ENCODE results near the gene SLCO1A2. TPM values are rescaled to one million over a fixed set of nuclear protein-coding genes. Genes with fewer than 3 reads are reported as not detected.

SLCO1A2 gene
- total RNA-seq, 2 donors from 2014 or later: not detected

DNA sequence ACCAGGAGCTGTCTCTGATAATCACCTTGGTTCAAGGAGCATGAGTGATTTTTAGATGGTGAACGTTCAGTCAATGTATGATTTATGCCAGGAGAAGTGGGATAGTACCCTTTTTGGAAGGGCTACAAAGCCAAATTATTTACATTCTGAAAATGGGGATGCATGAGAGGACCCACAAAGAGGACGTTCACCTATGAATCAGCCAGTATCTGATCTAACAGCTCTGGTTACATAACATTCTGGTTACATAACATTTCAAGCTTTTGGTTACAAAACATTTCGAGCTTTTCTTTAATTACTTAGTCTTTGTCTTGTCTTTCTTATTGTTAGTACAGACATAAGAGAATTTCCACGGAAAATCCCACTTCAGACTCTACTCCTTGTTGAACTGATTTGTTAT, 68.8 kb downstream of the SLCO1A2 start:
- peaks cover 0 to 6% of the 10 kb centered on the region in 2 donors for H3K36me3 Mint-ChIP-seq
- peaks cover 6 to 10% of the 10 kb centered on the region in 2 donors for H3K9me3 Mint-ChIP-seq
- ATAC-seq (no peak), DNase-seq (ENCODE audit: low spot score in 2 of 2) (no peak)
- H3K27ac Mint-ChIP-seq: no peak overlapping the region

DNA sequence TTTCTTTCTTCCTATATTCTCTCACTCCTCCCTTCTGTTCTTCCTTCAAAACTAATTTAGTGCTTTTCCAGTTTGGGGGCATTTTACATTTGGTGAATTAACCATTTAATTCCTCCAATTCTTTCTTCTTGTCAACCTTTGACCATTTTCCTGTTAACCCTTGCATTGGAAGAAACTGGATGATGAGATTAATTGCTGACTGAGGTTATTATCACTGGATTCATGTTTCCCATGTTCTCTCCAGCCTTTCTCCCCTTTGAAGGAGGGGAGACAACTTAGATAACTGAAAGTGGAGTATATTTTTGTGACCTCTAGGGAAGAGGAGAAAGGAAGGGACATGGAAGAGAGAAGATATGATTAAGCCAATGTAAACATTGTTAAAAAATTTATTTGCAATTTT, 70.5 kb downstream of the SLCO1A2 start:
- Mint-ChIP-seq H3K9me3 (peaks cover 6 to 10% of the 10 kb centered on the region in 2 donors), H3K27ac (no peak overlapping the region), H3K36me3 (peaks cover 0 to 6% of the 10 kb centered on the region in 2 donors)
- no peak for DNase-seq (ENCODE audit: low spot score in 2 of 2)
- no peak for ATAC-seq

DNA sequence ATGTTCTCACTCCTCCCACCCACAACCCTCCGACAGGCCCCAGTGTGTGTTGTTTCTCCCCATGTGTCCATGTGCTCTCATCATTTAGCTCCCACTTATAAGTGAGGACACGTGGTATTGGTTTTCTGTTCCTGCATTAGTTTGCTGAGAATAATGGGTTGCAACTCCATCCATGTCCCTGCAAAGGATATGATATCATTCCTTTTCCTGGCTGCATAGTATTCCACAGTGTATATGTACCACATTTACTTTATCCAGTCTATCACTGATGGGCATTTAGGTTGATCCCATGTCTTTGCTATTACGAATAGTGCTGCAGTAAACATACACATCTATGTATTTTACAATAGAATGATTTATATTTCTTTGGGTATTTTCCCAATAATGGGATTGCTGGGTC, 77.5 kb downstream of the SLCO1A2 start:
- H3K27ac Mint-ChIP-seq: no peak overlapping the region
- ATAC-seq (no peak), DNase-seq (ENCODE audit: low spot score in 2 of 2) (no peak)
- H3K36me3 Mint-ChIP-seq: no peaks in the 10 kb centered on the region
- peaks cover 0 to 7% of the 10 kb centered on the region in 2 donors for H3K9me3 Mint-ChIP-seq

DNA sequence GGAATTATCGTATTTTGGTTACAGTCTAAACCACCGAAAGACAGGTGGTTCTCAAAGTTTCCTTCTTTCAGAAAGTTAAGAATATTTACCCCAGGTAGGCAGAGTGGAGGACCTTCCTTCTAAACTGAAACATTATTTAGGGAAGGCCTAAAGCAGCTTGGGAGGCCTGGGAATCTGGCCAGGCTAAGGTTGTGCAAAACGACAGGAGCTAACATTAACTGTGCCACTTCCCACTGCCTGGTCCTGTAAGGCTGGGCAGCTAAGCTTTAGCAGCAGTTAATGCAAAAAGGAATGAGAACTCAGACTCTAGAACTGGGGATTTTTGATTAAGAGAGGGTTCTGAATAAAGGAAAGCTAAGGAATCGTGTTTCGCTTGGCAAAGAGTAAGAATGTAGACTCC, 82.6 kb downstream of the SLCO1A2 start:
- H3K27ac Mint-ChIP-seq: no peak overlapping the region
- ATAC-seq (no peak), DNase-seq (ENCODE audit: low spot score in 2 of 2) (no peak)
- no peaks in the 10 kb centered on the region for H3K9me3 Mint-ChIP-seq
- H3K36me3 Mint-ChIP-seq: no peaks in the 10 kb centered on the region

DNA sequence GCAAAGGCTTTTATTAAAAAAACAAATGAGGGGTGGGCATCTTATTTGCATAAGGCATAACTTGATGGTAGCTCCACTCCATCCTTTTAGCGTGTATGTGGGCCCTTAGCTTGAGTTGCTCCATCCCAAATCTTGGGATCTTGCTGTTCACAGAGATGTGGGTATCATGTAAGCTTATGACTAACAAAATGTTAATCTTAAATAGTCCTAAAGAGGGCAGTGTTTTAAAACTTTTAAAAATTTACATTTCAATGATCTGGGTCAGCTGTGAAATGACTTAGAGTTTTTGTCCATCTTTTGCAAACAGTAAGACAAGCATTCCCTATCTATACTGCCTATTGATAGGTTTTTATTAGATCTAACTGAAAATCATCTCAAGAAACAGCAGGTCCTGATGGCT, 86.0 kb downstream of the SLCO1A2 start:
- Mint-ChIP-seq H3K27ac (no peak overlapping the region), H3K36me3 (no peaks in the 10 kb centered on the region), H3K9me3 (no peaks in the 10 kb centered on the region)
- DNase-seq (ENCODE audit: low spot score in 2 of 2) (no peak), ATAC-seq (no peak)

DNA sequence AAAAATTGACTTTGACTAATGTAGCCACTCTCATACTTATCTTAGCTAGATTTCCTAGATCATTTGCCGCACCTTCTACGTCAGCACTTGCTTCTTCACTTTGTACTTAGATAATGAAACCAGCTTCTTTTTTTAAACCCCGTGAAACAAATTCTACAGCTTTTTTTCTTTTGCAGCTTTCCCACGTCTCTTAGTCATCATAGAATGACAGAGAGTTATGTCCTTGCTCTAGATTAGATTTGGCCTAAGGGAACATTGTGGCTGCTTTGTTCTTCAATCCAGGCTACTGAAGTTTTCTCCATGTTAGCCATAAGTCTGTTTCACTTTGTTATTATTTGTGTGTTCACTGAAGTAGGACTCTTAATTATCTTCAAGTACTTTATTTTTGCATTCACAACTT, 94.9 kb downstream of the SLCO1A2 start:
- no peaks in the 10 kb centered on the region for H3K9me3 Mint-ChIP-seq
- ATAC-seq (no peak), DNase-seq (ENCODE audit: low spot score in 2 of 2) (no peak)
- no peaks in the 10 kb centered on the region for H3K36me3 Mint-ChIP-seq
- H3K27ac Mint-ChIP-seq: no peak overlapping the region

DNA sequence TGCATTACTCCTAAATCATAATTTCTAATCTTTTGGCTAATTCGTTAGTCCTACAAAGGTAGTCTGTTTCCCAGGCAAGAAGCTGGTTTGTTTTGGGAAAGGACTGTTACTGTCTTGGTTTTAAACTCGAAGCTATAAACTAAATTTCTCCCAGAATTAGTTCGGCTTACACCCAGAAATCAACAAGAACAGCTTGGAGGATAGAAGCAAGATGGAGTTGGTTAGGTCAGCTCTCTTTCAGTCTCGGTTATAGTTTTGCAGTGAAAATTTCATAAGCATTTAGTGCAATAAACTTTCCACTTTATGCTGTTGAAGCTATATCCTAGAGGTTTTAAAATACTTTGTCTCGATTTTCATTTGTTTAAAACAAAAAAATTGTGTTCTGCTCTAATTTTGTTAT, 100.3 kb downstream of the SLCO1A2 start:
- Mint-ChIP-seq H3K9me3 (no peaks in the 10 kb centered on the region), H3K36me3 (no peaks in the 10 kb centered on the region), H3K27ac (no peak overlapping the region)
- no peak for ATAC-seq
- no peak for DNase-seq (ENCODE audit: low spot score in 2 of 2)

DNA sequence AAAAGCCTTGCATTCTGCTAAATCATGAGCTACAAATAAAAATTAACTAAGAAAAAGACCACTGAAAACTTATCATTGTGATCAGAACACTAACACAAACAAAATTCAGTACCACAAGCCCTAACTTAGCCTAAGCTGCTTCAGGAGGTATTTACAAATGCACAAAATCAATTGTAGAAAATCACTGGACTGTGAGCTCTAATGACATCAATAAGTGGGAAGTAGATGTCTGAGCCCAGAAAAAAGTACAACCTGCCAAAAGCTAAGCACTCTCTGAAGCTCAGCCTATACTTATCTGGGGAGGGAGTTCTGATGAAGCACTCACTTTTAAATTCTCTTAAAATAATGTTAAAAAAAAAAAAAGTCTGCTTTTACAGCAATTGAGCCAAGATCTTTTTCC, 110.8 kb downstream of the SLCO1A2 start:
- no peak for ATAC-seq
- H3K36me3 Mint-ChIP-seq: no peaks in the 10 kb centered on the region
- H3K9me3 Mint-ChIP-seq: no peaks in the 10 kb centered on the region

DNA sequence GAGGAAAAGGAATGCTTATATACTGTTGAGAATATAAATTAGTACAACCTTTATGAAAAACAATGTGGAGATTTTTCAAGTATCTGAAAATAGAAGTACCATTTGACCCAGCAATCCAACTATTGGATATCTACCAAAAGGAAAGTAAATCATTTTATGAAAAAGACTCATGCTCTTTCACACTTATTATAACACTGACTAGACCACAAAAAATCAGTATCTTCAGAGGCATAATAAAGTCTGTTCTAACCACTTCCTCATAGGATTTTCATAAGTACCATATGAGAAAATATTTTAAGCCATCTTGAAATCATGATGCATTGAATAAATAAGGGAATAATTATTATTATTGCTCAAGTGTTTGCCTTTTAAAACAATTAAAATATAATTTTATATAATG, 112.9 kb downstream of the SLCO1A2 start:
- no peak for ATAC-seq

More for the DNA sequence above, 110.8 kb downstream of the SLCO1A2 start:
- no peak for DNase-seq (ENCODE audit: low spot score in 2 of 2)
- no peak overlapping the region for H3K27ac Mint-ChIP-seq

DNA sequence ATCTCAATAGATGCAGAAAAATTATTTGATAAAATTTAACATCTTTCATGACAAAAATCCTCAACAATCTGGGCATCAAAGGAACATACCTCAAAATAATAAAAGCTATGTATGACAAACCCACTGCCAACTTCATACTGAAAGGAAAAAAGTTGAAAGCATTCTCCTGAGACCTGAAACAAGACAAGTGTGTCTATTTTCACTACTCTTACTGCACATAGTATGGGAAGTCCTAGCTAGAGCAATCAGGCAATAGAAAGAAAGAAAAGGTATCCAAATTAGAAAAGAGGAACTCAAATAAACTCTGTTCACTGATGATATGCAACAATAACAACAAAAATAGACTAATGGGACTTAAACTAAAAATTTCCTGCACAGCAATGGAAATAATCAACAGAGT, 113.6 kb downstream of the SLCO1A2 start:
- Mint-ChIP-seq H3K9me3 (no peaks in the 10 kb centered on the region), H3K36me3 (no peaks in the 10 kb centered on the region), H3K27ac (no peak overlapping the region)
- ATAC-seq (no peak), DNase-seq (ENCODE audit: low spot score in 2 of 2) (no peak)

More for the DNA sequence above, 112.9 kb downstream of the SLCO1A2 start:
- no peak for DNase-seq (ENCODE audit: low spot score in 2 of 2)
- H3K27ac Mint-ChIP-seq: no peak overlapping the region
- no peaks in the 10 kb centered on the region for H3K36me3 Mint-ChIP-seq
- no peaks in the 10 kb centered on the region for H3K9me3 Mint-ChIP-seq

DNA sequence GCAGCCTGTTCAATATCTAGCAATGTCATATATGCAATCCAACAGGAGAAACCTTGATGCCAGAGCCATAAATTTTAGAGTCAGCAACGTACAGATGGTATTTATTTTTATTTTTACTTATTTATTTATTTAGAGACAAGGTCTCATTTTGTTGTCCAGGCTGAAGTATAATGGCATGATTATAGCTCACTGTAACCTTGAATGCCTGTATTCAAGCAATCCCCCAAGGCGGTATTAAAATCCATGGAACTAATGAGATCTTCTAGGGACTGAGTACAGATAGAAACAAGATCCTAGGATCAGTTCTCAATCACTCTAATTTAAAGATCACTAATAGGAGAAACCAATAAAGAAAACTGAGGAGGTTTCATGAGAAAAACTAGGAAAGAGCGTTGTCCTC, 114.5 kb downstream of the SLCO1A2 start:
- Mint-ChIP-seq H3K36me3 (no peaks in the 10 kb centered on the region), H3K9me3 (no peaks in the 10 kb centered on the region), H3K27ac (no peak overlapping the region)
- no peak for DNase-seq (ENCODE audit: low spot score in 2 of 2)
- ATAC-seq: no peak

DNA sequence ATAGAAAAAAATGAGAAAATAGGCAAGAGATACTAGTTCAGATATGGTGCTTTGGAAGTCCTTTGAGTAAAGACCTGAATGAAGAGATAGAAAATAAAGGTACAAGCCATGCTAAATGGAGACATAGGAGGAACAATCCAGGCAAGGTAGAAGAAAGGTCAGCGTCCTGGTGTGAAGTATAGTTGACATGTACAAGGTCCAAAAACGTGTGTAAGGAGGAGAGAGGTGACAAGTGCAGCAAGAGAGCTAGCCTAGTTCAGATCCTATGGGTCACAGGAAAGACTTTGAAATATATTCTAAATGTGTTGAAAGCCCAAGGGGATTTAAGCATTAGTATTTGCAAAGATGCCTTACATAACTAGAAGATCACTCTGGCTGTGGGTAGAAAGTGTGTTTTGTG, 115.5 kb downstream of the SLCO1A2 start:
- H3K9me3 Mint-ChIP-seq: no peaks in the 10 kb centered on the region
- DNase-seq (ENCODE audit: low spot score in 2 of 2) (no peak), ATAC-seq (no peak)
- no peak overlapping the region for H3K27ac Mint-ChIP-seq
- no peaks in the 10 kb centered on the region for H3K36me3 Mint-ChIP-seq

Other genes starting within 250 kb of the SLCO1A2 start
- not detected for gene SLCO1B1, start 203.7 kb downstream of the SLCO1A2 start, total RNA-seq
- not detected for gene IAPP, start 38.0 kb upstream of the SLCO1A2 start, total RNA-seq
- 10 to 100 TPM; 23.5 to 34.0 TPM for gene PYROXD1, start 102.7 kb upstream of the SLCO1A2 start, total RNA-seq
- gene RECQL, start 166.7 kb upstream of the SLCO1A2 start, total RNA-seq: 100 to 1,000 TPM in 1 of 2 donors, 10 to 100 TPM in 1; 86.4 to 126 TPM
- 10 to 100 TPM; 29.4 to 63.0 TPM for gene GOLT1B, start 166.9 kb upstream of the SLCO1A2 start, total RNA-seq
- gene SPX, start 191.4 kb upstream of the SLCO1A2 start, total RNA-seq: under 1 TPM; 0.30 to 0.39 TPM

Data from activated naive CD4-positive, alpha-beta T cell treated with anti-CD3 and anti-CD28 coated beads, Interleukin-2, amount 50 U/mL, for 72 hours (primary cell).